RWPE1 (cell line): ENCODE data around the gene C1orf232.

Source experiments
- CTCF ChIA-PET: fragments of 350-600 bp; sonication (Branson Sonifier 250); formaldehyde crosslinking; extraction: SDS; loops from one replicate; lab custom pipeline; 2021; lab: Yijun Ruan, JAX
- POLR2A ChIA-PET: fragments of 400-600 bp; formaldehyde crosslinking; extraction: SDS; loops from one replicate; lab custom pipeline; 2020; ENCODE audit warnings: antibody characterized with exemption; ENCODE audit not compliant: low non-redundant PET; lab: Yijun Ruan, JAX
- DNase-seq: peaks from one replicate; pipeline ENCODE4 v3.0.0; 2012; ENCODE audit warnings: low spot score
- H3K27ac ChIP-seq: fragments of 450-650 bp; 2 replicates; pipeline ENCODE4 v1.5.1; 2017
- CTCF ChIP-seq: fragments of 450-650 bp; conservative IDR thresholded peaks from 2 replicates; pipeline ENCODE4 v1.5.1; 2017; ENCODE audit warnings: low read depth, mild to moderate bottlenecking

C1orf232 gene

GRCh38 chr1:26160527-26161414 lies 8.0 kb downstream of the C1orf232 start:
- no peak for TF ChIP-seq CTCF
- DNase-seq, result no peak
- CTCF ChIA-PET, result interaction anchor here (0.6 to 2.2 kb wide), 2 partner anchors 9 to 213 kb away, joined by 4 to 6 read pairs; partner anchors contain the start of gene ZNF593
- H3K27ac ChIP-seq, result no peak overlapping the region
- POLR2A ChIA-PET, result no interaction called here

GRCh38 chr1:26159743-26160039 lies 9.1 kb downstream of the C1orf232 start:
- TF ChIP-seq CTCF, result no peak
- no peak overlapping the region for H3K27ac ChIP-seq
- no peak for DNase-seq
- POLR2A ChIA-PET, result no interaction called here
- CTCF ChIA-PET, result no interaction called here

GRCh38 chr1:26158908-26159742 lies 9.6 kb downstream of the C1orf232 start, which contains the start of gene FAM110D:
Gene FAM110D (plus strand): TSS chr1:26159079. CDS start chr1:26161292, 2,213 bp downstream.
- ChIA-PET POLR2A (no interaction called here), CTCF (no interaction called here)
- no peak for DNase-seq
- H3K27ac ChIP-seq, result peak within 1 kb of the TSS; percentile 17
- no peak for TF ChIP-seq CTCF

- ChIA-PET CTCF (interaction anchor here (1.3 kb wide), 1 partner anchor 13 kb away, joined by 6 read pairs; no protein-coding TSS in a partner anchor), POLR2A (no interaction called here)
- no peak for TF ChIP-seq CTCF
- DNase-seq, result no peak
- H3K27ac ChIP-seq, result no peak overlapping the region
These were observed 10.4 kb downstream of the C1orf232 start for GRCh38 chr1:26158271-26158907.

GRCh38 chr1:26156285-26157038 lies 12.3 kb downstream of the C1orf232 start:
- no peak for DNase-seq
- H3K27ac ChIP-seq, result no peak overlapping the region
- ChIA-PET CTCF (interaction anchor here (1.3 to 1.4 kb wide), 2 partner anchors 12 to 120 kb away, joined by 5 read pairs; no protein-coding TSS in a partner anchor), POLR2A (no interaction called here)
- no peak for TF ChIP-seq CTCF
